Natural killer cell (primary cell): ENCODE results near the gene ASAP2. TPM values are rescaled to one million over a fixed set of nuclear protein-coding genes. Genes with fewer than 3 reads are reported as not detected.

ENCODE experiments used
- ATAC-seq, 3 donors: fragments of 150-1000 bp in 2 of 3; fragments of 200-7000 bp in 1 of 3; cut with Tn5 transposase; 1 replicate in 1 of 3; 2 replicates in 2 of 3; pipeline ENCODE4 v1.10.0; 2021; ENCODE audit warnings: mild to moderate bottlenecking in 2 of 3, moderate library complexity in 2 of 3
- DNase-seq, 2 donors: peaks; one replicate each; pipeline versions ENCODE4 v3.0.0 to v3.0.0-alpha.2; 2013 to 2021; ENCODE audit warnings: mixed read lengths in 1 of 2
- H3K27ac ChIP-seq: one replicate; pipeline ENCODE4 v1.5.1; 2013; ENCODE audit warnings: mild to moderate bottlenecking, low read length
- H3K27me3 ChIP-seq: one replicate; pipeline ENCODE4 v1.6.1; 2013; ENCODE audit warnings: low read length; ENCODE audit not compliant: control insufficient read depth, insufficient read depth
- H3K36me3 ChIP-seq: one replicate; pipeline ENCODE4 v1.6.1; 2013; ENCODE audit warnings: low read length; ENCODE audit not compliant: control insufficient read depth, insufficient read depth
- H3K4me1 ChIP-seq: one replicate; pipeline ENCODE4 v1.6.1; 2013; ENCODE audit warnings: low read length; ENCODE audit not compliant: control insufficient read depth, insufficient read depth
- H3K4me3 ChIP-seq: one replicate; pipeline ENCODE4 v1.5.1; 2013; ENCODE audit warnings: low read length
- H3K9me3 ChIP-seq: one replicate; pipeline ENCODE4 v1.6.1; 2013; ENCODE audit warnings: low read length; ENCODE audit not compliant: control insufficient read depth, insufficient read depth
- H3K27ac Mint-ChIP-seq, 2 donors: one replicate each; pipeline ENCODE4 v1.8.0; 2022; ENCODE audit warnings: mild to moderate bottlenecking in 2 of 2, mixed read lengths in 2 of 2, moderate library complexity in 1 of 2
- H3K27me3 Mint-ChIP-seq, 2 donors: one replicate each; pipeline ENCODE4 v1.8.0; 2022; ENCODE audit warnings: low read depth in 2 of 2, mixed read lengths in 2 of 2
- H3K36me3 Mint-ChIP-seq: one replicate; pipeline ENCODE4 v1.8.0; 2022; ENCODE audit warnings: mixed read lengths
- H3K4me1 Mint-ChIP-seq, 2 donors: one replicate each; pipeline ENCODE4 v1.8.0; 2022; ENCODE audit warnings: mixed read lengths in 2 of 2
- H3K4me3 Mint-ChIP-seq: one replicate; pipeline ENCODE4 v1.8.0; 2022; ENCODE audit warnings: mild to moderate bottlenecking, moderate library complexity, mixed read lengths
- H3K9me3 Mint-ChIP-seq, 2 donors: one replicate each; pipeline ENCODE4 v1.8.0; 2022; ENCODE audit warnings: mixed read lengths in 2 of 2
- WGBS: methylation state at CpG from one replicate; pipeline ENCODE4 v1.1.7; 2013; ENCODE audit warnings: missing lambda C conversion rate; ENCODE audit not compliant: insufficient coverage; 5-methylcytosine and 5-hydroxymethylcytosine counted together
- intact Hi-C: fragments of 100-400 bp; cut with micrococcal nuclease; formaldehyde crosslinking; loops from one replicate; pipeline ENCODE4 v1.14.2; 2022
- total RNA-seq, 4 donors: library from RNA; stranded (reverse); fragments of 120-200 nt in 1 of 4; gene quantifications; one replicate each; pipeline versions ENCODE4 v1.2.3 to v1.2.4, GENCODE V29; 2013 to 2022
- TF ChIP-seq, protein P1 (sequence below): fragments of 200-600 bp; IDR thresholded peaks from one replicate; pipeline ENCODE4 v1.8.0; 2022; ENCODE audit warnings: antibody characterized with exemption

The ASAP2 gene
- total RNA-seq, 3 donors from 2014 or later (not counting 1 experiment from before 2014, with no cell fraction given), result 0.20 to 1.8 (median 0.60) TPM

DNA sequence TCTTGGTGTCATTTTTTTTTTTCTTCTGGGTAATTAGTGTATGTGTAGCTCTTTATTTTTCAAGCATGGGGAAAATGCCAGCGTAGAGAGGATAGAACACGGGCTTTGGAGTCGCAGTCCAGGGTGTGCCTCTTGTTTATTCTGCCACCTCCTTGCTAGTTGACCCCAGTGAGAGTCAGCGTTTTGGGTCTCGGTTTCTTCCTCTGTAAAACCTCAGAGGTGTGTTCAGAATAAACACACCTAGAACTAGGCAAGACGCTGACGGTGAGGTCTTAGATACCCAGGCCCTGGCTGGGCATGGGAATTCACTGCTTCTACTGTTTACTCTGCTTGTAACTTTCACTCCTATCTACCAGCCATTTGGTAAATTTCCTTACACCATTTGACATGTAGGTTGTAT lies 41.8 kb downstream of the ASAP2 start:
- Histone ChIP-seq H3K27ac (no peak overlapping the region), H3K4me3 (no peak overlapping the region)

DNA sequence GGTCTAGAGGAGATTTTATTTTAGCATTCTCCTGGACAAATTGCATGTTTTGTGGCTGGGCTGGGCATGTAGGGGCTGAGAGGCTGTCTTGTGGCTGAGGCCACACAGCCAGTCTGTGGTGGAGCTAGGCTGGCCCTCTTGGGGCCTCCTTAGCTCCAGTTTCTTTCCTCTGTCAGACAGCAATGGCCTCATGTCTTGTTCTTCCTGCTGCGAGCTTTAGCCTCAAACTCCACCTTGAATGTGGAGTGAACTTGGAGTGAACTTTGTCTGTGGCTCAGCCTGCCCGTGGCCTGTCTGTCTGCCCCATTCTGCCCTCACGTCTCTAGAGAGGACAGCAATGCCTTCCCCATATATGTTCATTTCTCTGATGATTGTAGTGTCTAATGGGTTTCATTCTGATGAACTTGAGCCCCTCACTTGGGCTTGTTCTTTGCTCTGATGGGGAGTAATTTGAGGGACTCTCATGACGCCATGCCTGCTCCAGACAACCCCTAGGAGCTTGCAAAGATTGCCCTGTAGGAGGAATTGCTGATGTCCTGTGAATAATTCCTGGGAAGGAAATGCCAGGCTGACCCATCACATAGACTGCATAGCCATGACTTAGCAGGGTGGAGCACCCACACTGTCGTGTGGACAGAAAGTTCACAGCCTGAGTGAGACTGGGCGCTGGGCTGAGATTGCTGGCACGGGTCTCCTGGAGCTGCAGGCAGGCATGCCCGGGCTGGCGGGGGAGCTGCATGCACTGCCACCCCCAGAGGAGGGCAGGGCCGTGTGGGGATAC lies 42.6 kb downstream of the ASAP2 start:
- TF ChIP-seq, protein P1, sequence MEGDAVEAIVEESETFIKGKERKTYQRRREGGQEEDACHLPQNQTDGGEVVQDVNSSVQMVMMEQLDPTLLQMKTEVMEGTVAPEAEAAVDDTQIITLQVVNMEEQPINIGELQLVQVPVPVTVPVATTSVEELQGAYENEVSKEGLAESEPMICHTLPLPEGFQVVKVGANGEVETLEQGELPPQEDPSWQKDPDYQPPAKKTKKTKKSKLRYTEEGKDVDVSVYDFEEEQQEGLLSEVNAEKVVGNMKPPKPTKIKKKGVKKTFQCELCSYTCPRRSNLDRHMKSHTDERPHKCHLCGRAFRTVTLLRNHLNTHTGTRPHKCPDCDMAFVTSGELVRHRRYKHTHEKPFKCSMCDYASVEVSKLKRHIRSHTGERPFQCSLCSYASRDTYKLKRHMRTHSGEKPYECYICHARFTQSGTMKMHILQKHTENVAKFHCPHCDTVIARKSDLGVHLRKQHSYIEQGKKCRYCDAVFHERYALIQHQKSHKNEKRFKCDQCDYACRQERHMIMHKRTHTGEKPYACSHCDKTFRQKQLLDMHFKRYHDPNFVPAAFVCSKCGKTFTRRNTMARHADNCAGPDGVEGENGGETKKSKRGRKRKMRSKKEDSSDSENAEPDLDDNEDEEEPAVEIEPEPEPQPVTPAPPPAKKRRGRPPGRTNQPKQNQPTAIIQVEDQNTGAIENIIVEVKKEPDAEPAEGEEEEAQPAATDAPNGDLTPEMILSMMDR, result no peak
- H3K36me3 ChIP-seq, result no peaks in the 10 kb centered on the region
- no peaks in the 10 kb centered on the region for H3K27me3 ChIP-seq
- intact Hi-C loops, result no loop called here
- Mint-ChIP-seq H3K27ac (no peak overlapping the region), H3K36me3 (no peaks in the 10 kb centered on the region), H3K9me3 (no peaks in the 10 kb centered on the region), H3K27me3 (peaks cover 7 to 12% of the 10 kb centered on the region in 2 donors), H3K4me3 (no peak overlapping the region), H3K4me1 (peaks cover 0 to 6% of the 10 kb centered on the region in 2 donors)
- H3K27ac ChIP-seq, result no peak overlapping the region
- no peak overlapping the region for H3K4me3 ChIP-seq
- DNase-seq (no peak), ATAC-seq (no peak)
- no peaks in the 10 kb centered on the region for H3K4me1 ChIP-seq
- no peaks in the 10 kb centered on the region for H3K9me3 ChIP-seq
- WGBS, result 76% methylated on average over 9 of the region's 10 CpGs

More for the DNA sequence above, 41.8 kb downstream of the ASAP2 start:
- Mint-ChIP-seq H3K27ac (no peak overlapping the region), H3K9me3 (no peaks in the 10 kb centered on the region), H3K4me3 (no peak overlapping the region), H3K27me3 (peaks cover 7 to 12% of the 10 kb centered on the region in 2 donors), H3K36me3 (no peaks in the 10 kb centered on the region), H3K4me1 (peaks cover 0 to 6% of the 10 kb centered on the region in 2 donors)
- Histone ChIP-seq H3K9me3 (no peaks in the 10 kb centered on the region), H3K4me1 (no peaks in the 10 kb centered on the region), H3K27me3 (no peaks in the 10 kb centered on the region), H3K36me3 (no peaks in the 10 kb centered on the region)
- intact Hi-C loops, result no loop called here
- no peak for ATAC-seq
- WGBS, result 85% methylated on average over 7 of the region's 7 CpGs
- TF ChIP-seq, protein P1, result no peak
- DNase-seq, result no peak

DNA sequence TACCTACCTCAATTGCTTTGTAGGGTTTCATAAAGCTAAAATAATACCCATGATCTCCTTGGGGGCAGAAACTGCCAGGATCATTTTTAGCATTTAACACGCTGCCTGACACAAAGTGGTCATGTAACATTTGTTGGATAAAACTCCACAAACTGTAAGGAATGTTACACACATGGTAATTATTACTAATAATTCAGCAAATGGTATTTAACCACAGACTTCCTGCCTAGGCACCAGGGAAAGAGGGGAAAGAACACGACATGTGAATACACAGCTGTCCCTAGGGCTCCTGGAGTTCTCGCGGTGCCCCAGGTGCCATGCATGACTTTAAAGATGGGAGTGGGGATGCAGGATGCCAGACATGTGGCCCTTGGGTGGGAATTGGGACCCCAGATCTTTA lies 43.5 kb downstream of the ASAP2 start:
- Histone ChIP-seq H3K4me3 (no peak overlapping the region), H3K27ac (no peak overlapping the region), H3K36me3 (no peaks in the 10 kb centered on the region), H3K27me3 (no peaks in the 10 kb centered on the region), H3K9me3 (no peaks in the 10 kb centered on the region), H3K4me1 (no peaks in the 10 kb centered on the region)
- Mint-ChIP-seq H3K27ac (no peak overlapping the region), H3K4me1 (peaks cover 0 to 6% of the 10 kb centered on the region in 2 donors), H3K9me3 (no peaks in the 10 kb centered on the region), H3K36me3 (no peaks in the 10 kb centered on the region), H3K4me3 (no peak overlapping the region), H3K27me3 (peaks cover 7 to 12% of the 10 kb centered on the region in 2 donors)
- 78% methylated on average over 4 of the region's 4 CpGs for WGBS
- ATAC-seq (no peak), DNase-seq (no peak)
- intact Hi-C loops, result no loop called here
- TF ChIP-seq, protein P1, result no peak
